ENCODE measurements around the gene LRRC4. TPM values are rescaled to one million over a fixed set of nuclear protein-coding genes. Genes with fewer than 3 reads are reported as not detected.

LRRC4 gene
- total RNA-seq, 1 donor = 0.72 TPM

- H3K9me3 ChIP-seq (ENCODE audit: low read depth, low read length) = no peaks in the 10 kb centered on the region
- no peak overlapping the region for H3K4me2 ChIP-seq (ENCODE audit: insufficient read depth, low read length)
- no peak for DNase-seq (ENCODE audit: insufficient read length, low spot score, missing footprints)
- peaks cover 4% of the 10 kb centered on the region for H3K79me2 ChIP-seq (ENCODE audit: insufficient read depth, low read length)
- peaks cover 30% of the 10 kb centered on the region for H4K20me1 ChIP-seq (ENCODE audit: insufficient read depth, low read length)
- no peak overlapping the region for H2AFZ ChIP-seq (ENCODE audit: low read length)
- H3K27ac ChIP-seq (ENCODE audit: low read depth, low read length) = no peak overlapping the region
- no peak overlapping the region for H3K4me3 ChIP-seq (ENCODE audit: insufficient read depth, low read length)
- no peaks in the 10 kb centered on the region for H3K27me3 ChIP-seq (ENCODE audit: insufficient read depth, low read length)
- no peaks in the 10 kb centered on the region for H3K4me1 ChIP-seq (ENCODE audit: insufficient read depth, low read length)
- H3K36me3 ChIP-seq (ENCODE audit: insufficient read depth, low read length) = no peaks in the 10 kb centered on the region
- TF ChIP-seq CTCF (IDR thresholded peaks at IDR 0.05; ENCODE audit: extremely low read depth, low read depth, low read length) = no peak
These were observed 22.5 kb downstream of the LRRC4 start for GRCh38 chr7:128008744-128009143.

GRCh38 chr7:128008141-128008540 lies 23.1 kb downstream of the LRRC4 start:
- Histone ChIP-seq H3K9me3 (ENCODE audit: low read depth, low read length) (no peaks in the 10 kb centered on the region), H4K20me1 (ENCODE audit: insufficient read depth, low read length) (peaks cover 30% of the 10 kb centered on the region), H3K79me2 (ENCODE audit: insufficient read depth, low read length) (peaks cover 4% of the 10 kb centered on the region), H3K4me2 (ENCODE audit: insufficient read depth, low read length) (no peak overlapping the region), H3K4me1 (ENCODE audit: insufficient read depth, low read length) (no peaks in the 10 kb centered on the region), H3K4me3 (ENCODE audit: insufficient read depth, low read length) (no peak overlapping the region), H3K27me3 (ENCODE audit: insufficient read depth, low read length) (no peaks in the 10 kb centered on the region), H3K27ac (ENCODE audit: low read depth, low read length) (no peak overlapping the region), H2AFZ (ENCODE audit: low read length) (no peak overlapping the region), H3K36me3 (ENCODE audit: insufficient read depth, low read length) (no peaks in the 10 kb centered on the region)
- no peak for TF ChIP-seq CTCF (IDR thresholded peaks at IDR 0.05; ENCODE audit: extremely low read depth, low read depth, low read length)
- no peak for DNase-seq (ENCODE audit: insufficient read length, low spot score, missing footprints)

- Histone ChIP-seq H4K20me1 (ENCODE audit: insufficient read depth, low read length) (peaks cover 30% of the 10 kb centered on the region), H3K27me3 (ENCODE audit: insufficient read depth, low read length) (no peaks in the 10 kb centered on the region), H3K4me3 (ENCODE audit: insufficient read depth, low read length) (no peak overlapping the region), H3K9me3 (ENCODE audit: low read depth, low read length) (no peaks in the 10 kb centered on the region), H3K27ac (ENCODE audit: low read depth, low read length) (no peak overlapping the region), H3K79me2 (ENCODE audit: insufficient read depth, low read length) (peaks cover 4% of the 10 kb centered on the region), H3K36me3 (ENCODE audit: insufficient read depth, low read length) (no peaks in the 10 kb centered on the region), H3K4me2 (ENCODE audit: insufficient read depth, low read length) (no peak overlapping the region), H2AFZ (ENCODE audit: low read length) (no peak overlapping the region), H3K4me1 (ENCODE audit: insufficient read depth, low read length) (no peaks in the 10 kb centered on the region)
- no peak for TF ChIP-seq CTCF (IDR thresholded peaks at IDR 0.05; ENCODE audit: extremely low read depth, low read depth, low read length)
- no peak for DNase-seq (ENCODE audit: insufficient read length, low spot score, missing footprints)
These were observed 23.9 kb downstream of the LRRC4 start for GRCh38 chr7:128007303-128007680.

- peaks cover 3% of the 10 kb centered on the region for H3K36me3 ChIP-seq (ENCODE audit: insufficient read depth, low read length)
- no peak overlapping the region for H3K4me2 ChIP-seq (ENCODE audit: insufficient read depth, low read length)
- H3K4me1 ChIP-seq (ENCODE audit: insufficient read depth, low read length) = no peaks in the 10 kb centered on the region
- peaks cover 30% of the 10 kb centered on the region for H4K20me1 ChIP-seq (ENCODE audit: insufficient read depth, low read length)
- no peaks in the 10 kb centered on the region for H3K9me3 ChIP-seq (ENCODE audit: low read depth, low read length)
- no peak for DNase-seq (ENCODE audit: insufficient read length, low spot score, missing footprints)
- H2AFZ ChIP-seq (ENCODE audit: low read length) = no peak overlapping the region
- H3K79me2 ChIP-seq (ENCODE audit: insufficient read depth, low read length) = peaks cover 7% of the 10 kb centered on the region
- H3K4me3 ChIP-seq (ENCODE audit: insufficient read depth, low read length) = no peak overlapping the region
- no peak for TF ChIP-seq CTCF (IDR thresholded peaks at IDR 0.05; ENCODE audit: extremely low read depth, low read depth, low read length)
- H3K27me3 ChIP-seq (ENCODE audit: insufficient read depth, low read length) = no peaks in the 10 kb centered on the region
- H3K27ac ChIP-seq (ENCODE audit: low read depth, low read length) = no peak overlapping the region
These were observed 24.5 kb downstream of the LRRC4 start for GRCh38 chr7:128006550-128007302.

Data from osteoblast (primary cell).